ENCODE data around the gene AWAT2. TPM values are rescaled to one million over a fixed set of nuclear protein-coding genes. Genes with fewer than 3 reads are reported as not detected.

Gene AWAT2
- total and polyA plus RNA-seq, 9 donors: 0.10 TPM; not detected in 8

- intact Hi-C loops (cut with DNase I): no loop called here
- H3K9me3 ChIP-seq: no peaks in the 10 kb centered on the region
- H3K4me3 ChIP-seq: no peak overlapping the region
- no peak for DNase-seq
- no peaks in the 10 kb centered on the region for H3K36me3 ChIP-seq
- H3K27me3 ChIP-seq: no peaks in the 10 kb centered on the region
- TF ChIP-seq POLR2A (IDR thresholded peaks at IDR 0.05) (no peak), EP300 (IDR thresholded peaks at IDR 0.05) (no peak), CTCF (IDR thresholded peaks at IDR 0.05) (no peak)
- no peaks in the 10 kb centered on the region for H3K4me1 ChIP-seq (ENCODE audit: insufficient read depth)
- no peak overlapping the region for H3K27ac ChIP-seq
These were observed 53.6 kb downstream of the AWAT2 start for GRCh38 chrX:69996113-69996468.

GRCh38 chrX:69995362-69996112, 54.2 kb downstream of the AWAT2 start:
- no peak for TF ChIP-seq CTCF (IDR thresholded peaks at IDR 0.05)
- no peak for TF ChIP-seq EP300 (IDR thresholded peaks at IDR 0.05)
- no peak for TF ChIP-seq POLR2A (IDR thresholded peaks at IDR 0.05)
- Histone ChIP-seq H3K4me3 (no peak overlapping the region), H3K27me3 (no peaks in the 10 kb centered on the region), H3K4me1 (ENCODE audit: insufficient read depth) (no peaks in the 10 kb centered on the region), H3K36me3 (no peaks in the 10 kb centered on the region), H3K27ac (no peak overlapping the region), H3K9me3 (no peaks in the 10 kb centered on the region)
- intact Hi-C loops (cut with DNase I): no loop called here
- 67 to 79% (median 75%) methylated on average over 2 of the region's 2 CpGs for WGBS, 3 donors
- DNase-seq: no peak

- no peak for DNase-seq
- H3K4me3 ChIP-seq: no peak overlapping the region
- TF ChIP-seq POLR2A (IDR thresholded peaks at IDR 0.05): no peak
- TF ChIP-seq EP300 (IDR thresholded peaks at IDR 0.05): no peak
- TF ChIP-seq CTCF (IDR thresholded peaks at IDR 0.05): no peak
- H3K4me1 ChIP-seq (ENCODE audit: insufficient read depth): no peaks in the 10 kb centered on the region
- H3K36me3 ChIP-seq: no peaks in the 10 kb centered on the region
- H3K27me3 ChIP-seq: no peaks in the 10 kb centered on the region
- intact Hi-C loops (cut with DNase I): no loop called here
- H3K27ac ChIP-seq: no peak overlapping the region
- H3K9me3 ChIP-seq: no peaks in the 10 kb centered on the region
These were observed 56.2 kb downstream of the AWAT2 start for GRCh38 chrX:69993494-69993893.

- no peak overlapping the region for H3K27ac ChIP-seq
- intact Hi-C loops (cut with DNase I): no loop called here
- no peaks in the 10 kb centered on the region for H3K27me3 ChIP-seq
- H3K4me1 ChIP-seq (ENCODE audit: insufficient read depth): no peaks in the 10 kb centered on the region
- no peak for TF ChIP-seq POLR2A (IDR thresholded peaks at IDR 0.05)
- no peak for TF ChIP-seq CTCF (IDR thresholded peaks at IDR 0.05)
- no peak for TF ChIP-seq EP300 (IDR thresholded peaks at IDR 0.05)
- H3K9me3 ChIP-seq: no peaks in the 10 kb centered on the region
- WGBS, 3 donors: 75 to 85% (median 83%) methylated on average over 3 of the region's 3 CpGs
- H3K36me3 ChIP-seq: no peaks in the 10 kb centered on the region
- no peak for DNase-seq
- no peak overlapping the region for H3K4me3 ChIP-seq
These were observed 58.1 kb downstream of the AWAT2 start for GRCh38 chrX:69991685-69992084.

Small RNA genes within 50 kb of the gene (microRNA-seq; reads per million reads assigned to microRNA genes)
- gene MIR676: 6.4 to 12.6 (median 11.4) reads per million in 3 donors

Small RNA genes within 50 kb of the gene (small RNA-seq; reads per million reads assigned to genes)
- 0.25 reads per million for gene MIR676

Other genes starting within 250 kb of the AWAT2 start
- gene OTUD6A, start 12.5 kb upstream of the AWAT2 start, total RNA-seq: not detected
- gene OTUD6A, start 12.5 kb upstream of the AWAT2 start, polyA plus RNA-seq: not detected
- gene IGBP1, start 83.5 kb upstream of the AWAT2 start, total RNA-seq: 100 to 1,000 TPM in 2 of 7 donors, 10 to 100 TPM in 5; 63.3 to 121 (median 95.7) TPM
- gene IGBP1, start 83.5 kb upstream of the AWAT2 start, polyA plus RNA-seq: 100 to 1,000 TPM; 142 to 181 TPM
- gene DGAT2L6, start 127.5 kb upstream of the AWAT2 start, total RNA-seq: not detected
- gene DGAT2L6, start 127.5 kb upstream of the AWAT2 start, polyA plus RNA-seq: not detected
- not detected for gene AWAT1, start 184.7 kb upstream of the AWAT2 start, total RNA-seq
- gene AWAT1, start 184.7 kb upstream of the AWAT2 start, polyA plus RNA-seq: not detected
- under 1 TPM in 3 of 7 donors, not detected in 4; 0.45 to 0.57 (median 0.48) TPM for gene P2RY4, start 210.3 kb upstream of the AWAT2 start, total RNA-seq
- under 1 TPM in 1 of 2 donors, not detected in 1; 0.10 TPM for gene P2RY4, start 210.3 kb upstream of the AWAT2 start, polyA plus RNA-seq
- not detected for gene ARR3, start 218.4 kb upstream of the AWAT2 start, total RNA-seq
- gene ARR3, start 218.4 kb upstream of the AWAT2 start, polyA plus RNA-seq: not detected
- gene RAB41, start 232.2 kb upstream of the AWAT2 start, total RNA-seq: not detected
- gene RAB41, start 232.2 kb upstream of the AWAT2 start, polyA plus RNA-seq: not detected
- gene PDZD11, start 240.0 kb upstream of the AWAT2 start, total RNA-seq: 10 to 100 TPM in 6 of 7 donors, 1 to 10 TPM in 1; 9.4 to 29.5 (median 25.1) TPM
- gene PDZD11, start 240.0 kb upstream of the AWAT2 start, polyA plus RNA-seq: 10 to 100 TPM; 29.2 to 93.4 TPM
- gene KIF4A, start 240.2 kb upstream of the AWAT2 start, total RNA-seq: under 1 TPM; 0.10 to 0.57 (median 0.15) TPM
- gene KIF4A, start 240.2 kb upstream of the AWAT2 start, polyA plus RNA-seq: under 1 TPM; 0.23 to 0.90 TPM

Data from ovary (tissue), 9 donors.